ENCODE data around the gene PDCD7.
"Not testable (repeated sequence)": the region's sequence is repeated elsewhere in the genome, so short reads cannot be mapped to it uniquely, and the experiment has no call there.

PDCD7 gene

GRCh38 chr15:65089206-65089824 lies 44.3 kb downstream of the PDCD7 start:
- DNase-seq, result no peak

DNA sequence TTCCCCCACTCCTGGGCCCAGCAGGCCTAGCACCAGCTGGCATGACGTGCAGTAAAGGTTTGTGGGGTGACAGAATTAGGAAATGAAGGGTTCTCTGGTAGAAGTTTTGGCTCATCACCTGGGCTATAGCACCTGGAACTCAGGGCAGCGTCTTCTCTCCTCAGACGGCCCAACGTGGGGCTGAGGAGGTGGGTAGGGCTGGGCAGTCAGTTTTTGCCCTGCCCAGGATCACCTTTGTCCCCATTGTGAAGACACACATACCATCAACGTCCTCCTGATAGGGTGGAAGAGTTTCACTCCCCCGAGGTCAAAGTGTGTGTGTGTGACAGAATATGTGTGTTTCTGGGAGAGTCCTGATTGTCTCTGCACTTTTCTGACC lies 45.0 kb downstream of the PDCD7 start:
- no peak for DNase-seq

DNA sequence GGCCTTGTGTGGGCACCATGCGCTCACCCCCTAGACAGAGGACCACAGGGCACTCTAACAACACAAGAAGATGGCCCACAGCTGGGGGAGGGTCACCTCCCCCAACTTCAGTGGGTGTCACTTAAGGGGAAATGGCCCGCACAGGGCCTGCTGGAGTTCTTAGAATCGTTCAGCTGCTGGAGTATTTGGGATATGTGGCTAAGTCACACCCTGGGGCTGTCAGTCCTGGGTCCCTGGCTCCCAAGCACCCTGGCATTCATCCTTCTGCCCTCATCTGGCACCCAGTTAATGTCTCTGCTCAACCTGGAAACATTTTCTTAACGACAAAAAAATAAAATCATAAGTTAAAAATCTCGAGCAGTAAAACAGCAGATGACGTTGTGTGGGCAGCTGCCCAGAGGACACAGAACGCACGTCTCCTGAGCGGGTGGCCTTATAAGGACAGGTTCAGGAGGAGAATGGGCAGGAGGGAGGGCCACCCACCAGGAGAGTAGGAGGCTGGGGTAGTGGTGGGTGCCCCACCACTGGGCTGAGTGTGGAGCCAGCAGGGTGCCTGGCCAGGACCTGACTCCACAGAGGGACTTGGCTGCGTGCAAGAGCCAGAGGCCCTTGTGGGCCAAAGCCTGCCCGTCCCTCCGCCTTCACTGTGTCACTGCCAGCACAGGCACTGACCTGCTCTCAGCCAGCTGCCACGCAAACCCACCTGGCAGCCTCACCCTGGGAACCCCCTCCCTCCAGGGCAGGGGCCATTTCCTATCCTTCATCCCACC lies 45.5 kb downstream of the PDCD7 start:
- DNase-seq, result no peak

GRCh38 chr15:65087411-65087810 lies 46.2 kb downstream of the PDCD7 start:
- DNase-seq, result no peak

DNA sequence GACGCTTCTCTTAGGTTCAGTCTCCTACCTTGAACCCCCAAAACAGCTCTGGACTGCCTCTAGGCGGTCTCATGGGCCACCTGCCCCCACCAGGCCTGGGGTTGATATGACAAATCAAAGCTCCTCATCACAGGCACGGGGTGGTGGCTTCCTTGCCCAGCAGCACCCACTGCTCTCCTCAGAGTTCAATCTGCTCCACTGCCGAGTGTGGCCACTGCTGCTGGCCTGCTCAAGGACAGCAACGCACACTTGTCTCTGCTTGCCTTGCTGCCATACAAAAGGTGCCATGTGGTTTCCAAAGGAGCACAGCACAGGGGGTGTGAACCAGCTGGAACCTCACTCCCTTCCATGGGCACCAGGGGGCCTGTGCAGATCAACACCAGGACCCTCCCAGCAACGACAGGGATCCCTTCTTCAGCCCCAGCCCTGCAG lies 46.9 kb downstream of the PDCD7 start:
- DNase-seq, result no peak

GRCh38 chr15:65085990-65086679 lies 47.5 kb downstream of the PDCD7 start:
- DNase-seq, result peak; percentile 35

GRCh38 chr15:65085207-65085753 lies 48.3 kb downstream of the PDCD7 start:
- DNase-seq, result no peak

DNA sequence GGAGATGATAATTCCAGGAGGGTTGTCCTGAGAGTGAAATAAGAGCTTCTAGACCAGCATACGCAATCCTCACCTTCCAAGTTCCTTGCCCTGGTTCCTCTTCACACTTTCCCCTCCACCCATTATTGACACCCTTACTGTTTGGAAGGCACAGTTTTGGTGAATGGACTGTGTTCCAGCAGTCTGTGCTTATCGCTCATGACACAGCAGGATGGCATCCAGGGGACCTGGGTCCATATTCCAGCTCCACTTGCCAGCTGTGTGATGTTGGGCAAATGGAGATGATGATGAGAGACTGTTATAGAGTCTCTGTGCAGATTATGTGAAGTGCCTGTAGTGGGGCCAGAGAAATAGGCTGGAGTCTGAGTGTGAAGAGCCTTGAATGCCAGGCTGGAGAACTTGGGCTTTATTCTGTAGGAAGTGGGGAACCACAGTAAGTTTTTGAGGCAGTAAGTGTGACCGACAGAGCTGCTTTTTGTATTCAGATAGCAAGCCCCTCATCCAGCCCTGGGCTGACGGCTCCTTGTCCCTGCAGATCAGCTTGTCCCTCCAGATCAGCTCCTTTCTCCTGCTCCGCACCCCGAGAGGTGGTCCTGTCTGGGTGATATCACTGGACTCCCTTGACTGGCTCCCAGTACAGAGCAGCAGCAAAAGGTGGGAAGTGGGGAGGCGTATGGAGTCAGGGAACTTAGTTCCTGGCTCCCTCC lies 49.0 kb downstream of the PDCD7 start:
- DNase-seq, result no peak

GRCh38 chr15:65083262-65083701 lies 50.3 kb downstream of the PDCD7 start:
- DNase-seq, result no peak

DNA sequence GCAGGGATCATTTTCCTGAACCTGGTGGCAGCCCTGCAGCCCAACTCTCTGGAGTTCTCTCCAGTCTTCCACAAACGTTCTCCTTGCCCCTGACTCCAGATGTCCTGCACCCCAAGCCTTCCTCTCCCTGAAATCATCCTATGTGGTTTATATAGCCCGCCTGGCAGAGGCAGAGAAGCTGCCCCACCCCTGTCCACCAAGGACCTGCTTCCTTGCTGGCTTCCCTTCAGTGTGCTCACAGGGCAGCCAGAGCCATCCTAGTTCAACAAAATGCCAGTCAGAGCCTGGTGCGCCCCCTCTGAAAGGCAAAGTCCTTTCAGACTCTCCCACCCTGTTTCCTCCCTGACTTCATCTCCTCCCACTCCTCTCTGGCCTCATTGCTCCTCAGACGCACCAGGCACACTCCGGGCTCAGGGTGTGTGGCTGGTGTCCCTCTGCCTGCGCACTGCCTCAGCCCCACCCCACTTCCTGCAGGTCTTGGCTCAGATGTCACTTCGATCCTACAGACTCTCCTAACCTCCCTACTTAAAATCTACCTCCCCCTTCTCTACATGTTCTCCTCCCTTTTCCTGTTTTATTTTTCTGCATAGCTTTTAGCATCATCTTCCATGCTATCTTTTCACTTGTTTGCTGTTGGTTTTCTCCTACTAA lies 51.2 kb downstream of the PDCD7 start:
- DNase-seq, result peak; percentile 27

- DNase-seq, result peak; percentile 24
These were observed 51.9 kb downstream of the PDCD7 start for GRCh38 chr15:65081758-65082157.

- no peak for DNase-seq
These were observed 52.3 kb downstream of the PDCD7 start for GRCh38 chr15:65081270-65081669.

DNA sequence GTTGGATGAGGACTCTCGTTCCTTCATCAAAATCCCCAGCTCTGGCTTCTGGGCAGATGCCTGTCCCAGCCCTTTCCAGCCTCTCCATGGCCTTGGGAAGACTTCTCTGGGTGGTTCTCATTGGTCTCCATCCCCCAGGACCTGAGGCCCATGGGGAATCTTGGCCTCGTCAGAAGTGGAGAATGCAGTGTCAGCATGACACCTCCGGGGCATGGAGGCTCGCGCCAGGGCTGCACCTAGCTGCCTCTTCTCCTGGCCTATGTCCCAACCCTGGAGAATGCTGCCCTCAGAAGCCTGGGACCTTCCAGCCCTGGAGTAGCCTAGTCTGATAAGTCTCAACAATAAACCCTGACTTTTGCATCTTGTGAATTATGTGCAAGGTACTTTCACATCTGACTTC lies 54.0 kb downstream of the PDCD7 start:
- DNase-seq, result no peak

DNA sequence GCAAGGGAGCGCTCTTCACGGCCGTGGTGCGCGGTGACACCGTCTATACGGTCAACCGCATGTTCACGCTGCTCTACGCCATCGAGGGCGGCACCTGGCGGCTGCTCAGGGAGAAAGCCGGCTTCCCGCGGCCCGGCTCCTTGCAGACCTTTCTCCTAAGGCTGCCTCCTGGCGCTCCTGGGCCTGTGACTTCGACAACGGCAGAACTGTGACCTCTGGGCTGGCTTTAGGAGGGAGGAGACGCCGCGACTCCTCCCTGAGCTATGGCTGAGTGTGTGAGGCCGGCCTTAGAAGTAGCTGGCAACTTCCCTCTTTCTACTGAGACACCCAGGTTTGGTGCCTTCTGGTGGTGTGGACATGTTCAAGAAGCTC lies 55.6 kb downstream of the PDCD7 start:
- peak; percentile 77 for DNase-seq

DNA sequence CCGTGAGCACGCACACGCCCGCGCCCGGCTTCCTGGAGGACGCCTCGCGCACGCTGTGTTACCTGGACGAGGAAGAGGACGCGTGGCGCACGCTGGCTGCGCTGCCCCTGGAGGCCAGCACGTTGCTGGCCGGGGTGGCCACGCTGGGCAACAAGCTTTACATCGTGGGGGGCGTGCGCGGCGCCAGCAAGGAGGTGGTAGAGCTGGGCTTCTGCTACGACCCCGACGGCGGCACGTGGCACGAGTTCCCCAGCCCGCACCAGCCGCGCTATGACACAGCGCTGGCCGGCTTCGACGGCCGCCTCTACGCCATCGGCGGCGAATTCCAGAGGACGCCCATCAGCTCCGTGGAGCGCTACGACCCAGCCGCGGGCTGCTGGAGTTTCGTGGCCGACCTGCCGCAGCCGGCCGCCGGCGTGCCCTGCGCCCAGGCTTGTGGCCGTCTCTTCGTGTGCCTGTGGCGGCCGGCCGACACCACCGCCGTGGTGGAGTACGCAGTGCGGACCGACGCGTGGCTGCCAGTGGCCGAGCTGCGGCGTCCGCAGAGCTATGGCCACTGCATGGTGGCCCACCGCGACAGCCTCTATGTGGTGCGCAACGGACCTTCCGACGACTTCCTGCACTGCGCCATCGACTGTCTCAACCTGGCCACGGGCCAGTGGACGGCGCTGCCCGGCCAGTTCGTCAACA lies 56.2 kb downstream of the PDCD7 start:
- no peak for DNase-seq

GRCh38 chr15:65076486-65077290 lies 56.9 kb downstream of the PDCD7 start, which contains the start of gene KBTBD13:
TSS of gene KBTBD13 (plus strand) at chr15:65076746. CDS start at chr15:65076816, 70 bp downstream.
- no peak for DNase-seq

DNA sequence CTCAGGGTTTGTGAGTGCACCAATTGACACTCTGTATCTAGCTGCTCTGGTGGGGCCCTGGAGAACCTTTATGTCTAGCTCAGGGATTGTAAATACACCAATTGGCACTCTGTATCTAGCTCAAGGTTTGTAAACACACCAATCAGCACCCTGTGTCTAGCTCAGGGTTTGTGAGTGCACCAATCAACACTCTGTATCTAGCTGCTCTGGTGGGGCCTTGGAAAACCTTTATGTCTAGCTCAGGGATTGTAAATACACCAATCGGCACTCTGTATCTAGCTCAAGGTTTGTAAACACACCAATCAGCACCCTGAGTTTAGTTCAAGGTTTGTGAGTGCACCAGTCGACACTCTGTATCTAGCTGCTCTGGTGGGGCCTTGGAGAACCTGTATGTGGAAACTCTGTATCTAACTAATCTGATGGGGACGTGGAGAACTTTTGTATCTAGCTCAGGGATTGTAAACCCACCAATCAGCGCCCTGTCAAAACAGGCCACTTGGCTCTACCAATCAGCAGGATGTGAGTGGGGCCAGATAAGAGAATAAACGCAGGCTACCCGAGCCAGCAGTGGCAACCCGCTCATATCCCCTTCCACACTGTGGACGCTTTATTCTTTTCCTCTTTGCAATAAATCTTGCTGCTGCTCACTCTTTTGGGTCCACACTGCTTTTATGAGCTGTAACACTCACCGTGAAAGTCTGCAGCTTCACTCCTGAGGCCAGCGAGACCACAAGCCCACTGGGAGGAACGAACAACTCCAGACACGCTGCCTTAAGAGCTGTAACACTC lies 57.8 kb downstream of the PDCD7 start:
- DNase-seq, result not testable (repeated sequence)

GRCh38 chr15:65074946-65075345 lies 58.7 kb downstream of the PDCD7 start:
- DNase-seq, result not testable (repeated sequence)

DNA sequence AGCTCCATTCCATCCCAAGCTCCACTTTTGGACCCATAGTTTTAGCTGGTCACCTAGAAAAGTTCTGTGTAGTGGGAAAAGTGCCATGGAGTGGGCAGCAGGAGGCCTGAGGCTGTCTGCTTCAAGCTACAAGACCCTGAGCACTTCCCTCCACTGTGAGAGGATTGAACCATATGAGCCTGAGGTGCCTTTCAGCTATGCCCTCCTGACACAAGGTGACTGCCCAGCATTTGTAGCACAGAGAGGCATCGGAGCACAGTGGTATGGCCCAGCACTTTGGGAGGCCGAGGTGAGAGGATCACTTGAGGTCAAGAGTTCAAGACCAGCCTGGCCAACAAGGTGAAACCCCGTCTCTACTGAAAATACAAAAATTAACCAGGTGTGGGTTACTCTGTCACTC lies 61.0 kb downstream of the PDCD7 start:
- DNase-seq, result no peak

DNA sequence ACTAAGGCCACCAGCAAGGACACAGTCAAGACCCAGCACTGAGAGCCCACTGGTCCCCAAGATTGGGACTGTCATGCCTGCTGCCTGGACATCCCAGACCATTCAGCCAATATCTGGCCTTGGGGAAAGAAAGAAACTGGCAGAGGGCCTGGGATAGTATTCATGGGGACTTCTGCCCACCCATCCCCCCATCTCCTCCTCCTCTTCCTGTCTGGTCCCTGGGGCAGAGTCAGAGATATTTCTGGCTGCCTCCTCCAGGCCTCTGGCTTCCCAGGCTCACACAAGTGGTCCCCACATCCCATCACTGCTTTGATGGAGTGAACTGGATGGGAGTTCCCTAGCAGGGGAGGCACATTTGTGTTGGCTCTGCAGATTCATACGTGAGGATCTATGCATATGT lies 61.6 kb downstream of the PDCD7 start:
- DNase-seq, result no peak
